Astrocyte of the cerebellum (primary cell): ENCODE results near the gene PRTFDC1.

Experiments used
- DNase-seq: peaks from one replicate; pipeline ENCODE4 v3.0.0-alpha.2; 2011; ENCODE audit warnings: low read depth
- H3K4me3 ChIP-seq: 2 replicates; pipeline ENCODE4 v1.5.1; 2011; ENCODE audit warnings: mild to moderate bottlenecking, low read depth, low read length, moderate library complexity
- in situ Hi-C: cut with HindIII; loops from 2 replicates; pipeline ENCODE4 v1.10.0; 2017; ENCODE audit warnings: low sequenced_read_pairs
- TF ChIP-seq, protein P1 (sequence below): IDR thresholded peaks from 2 replicates; pipeline ENCODE4 v1.5.1; 2012; ENCODE audit warnings: low read length, low read depth, moderate library complexity, mild to moderate bottlenecking; ENCODE audit errors: missing control alignments

Gene PRTFDC1

DNA sequence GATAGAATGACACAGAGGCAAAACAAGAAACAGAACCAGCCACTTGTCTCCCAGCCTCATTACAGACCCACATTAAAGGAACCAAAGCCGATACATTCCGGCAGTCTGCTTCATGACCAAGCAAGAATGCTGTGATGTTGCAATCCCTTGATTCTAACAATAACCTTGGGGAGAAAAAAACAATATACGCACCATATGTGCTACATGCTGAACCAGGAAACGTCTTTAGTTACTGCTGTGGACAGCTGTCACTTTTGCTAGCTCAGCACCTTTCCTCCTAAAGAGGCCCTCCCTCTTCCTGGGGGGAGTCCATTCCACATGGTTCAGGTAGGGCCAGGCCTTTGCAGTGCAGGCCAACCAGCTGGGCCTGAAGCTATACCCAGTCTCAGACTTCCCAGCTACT lies 79.1 kb downstream of the PRTFDC1 start:
- TF ChIP-seq, protein P1, sequence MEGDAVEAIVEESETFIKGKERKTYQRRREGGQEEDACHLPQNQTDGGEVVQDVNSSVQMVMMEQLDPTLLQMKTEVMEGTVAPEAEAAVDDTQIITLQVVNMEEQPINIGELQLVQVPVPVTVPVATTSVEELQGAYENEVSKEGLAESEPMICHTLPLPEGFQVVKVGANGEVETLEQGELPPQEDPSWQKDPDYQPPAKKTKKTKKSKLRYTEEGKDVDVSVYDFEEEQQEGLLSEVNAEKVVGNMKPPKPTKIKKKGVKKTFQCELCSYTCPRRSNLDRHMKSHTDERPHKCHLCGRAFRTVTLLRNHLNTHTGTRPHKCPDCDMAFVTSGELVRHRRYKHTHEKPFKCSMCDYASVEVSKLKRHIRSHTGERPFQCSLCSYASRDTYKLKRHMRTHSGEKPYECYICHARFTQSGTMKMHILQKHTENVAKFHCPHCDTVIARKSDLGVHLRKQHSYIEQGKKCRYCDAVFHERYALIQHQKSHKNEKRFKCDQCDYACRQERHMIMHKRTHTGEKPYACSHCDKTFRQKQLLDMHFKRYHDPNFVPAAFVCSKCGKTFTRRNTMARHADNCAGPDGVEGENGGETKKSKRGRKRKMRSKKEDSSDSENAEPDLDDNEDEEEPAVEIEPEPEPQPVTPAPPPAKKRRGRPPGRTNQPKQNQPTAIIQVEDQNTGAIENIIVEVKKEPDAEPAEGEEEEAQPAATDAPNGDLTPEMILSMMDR, result no peak
- peak; percentile 90 for DNase-seq

DNA sequence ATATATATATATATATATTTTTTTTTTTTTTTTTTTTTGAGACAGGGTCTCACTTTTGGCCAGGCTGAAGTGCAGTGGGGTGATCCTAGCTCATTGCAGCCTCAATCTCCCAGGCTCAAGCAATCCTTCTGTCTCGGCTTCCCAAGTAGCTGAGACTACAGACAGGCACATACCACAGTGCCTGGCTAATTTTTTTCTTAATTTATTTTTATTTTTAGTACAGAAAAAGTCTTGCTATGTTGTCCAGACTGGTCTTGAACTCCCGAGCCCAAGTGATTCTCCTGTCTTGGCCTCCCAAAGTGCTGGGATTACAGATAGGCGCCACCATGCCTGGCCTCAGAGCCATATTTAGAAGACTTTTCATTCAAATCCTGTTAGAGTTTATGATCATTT lies 79.6 kb downstream of the PRTFDC1 start:
- no peak overlapping the region for H3K4me3 ChIP-seq
- TF ChIP-seq, protein P1, result no peak
- in situ Hi-C loops, result no loop called here
- no peak for DNase-seq

More for the DNA sequence above, 79.1 kb downstream of the PRTFDC1 start:
- in situ Hi-C loops, result no loop called here
- H3K4me3 ChIP-seq, result no peak overlapping the region

DNA sequence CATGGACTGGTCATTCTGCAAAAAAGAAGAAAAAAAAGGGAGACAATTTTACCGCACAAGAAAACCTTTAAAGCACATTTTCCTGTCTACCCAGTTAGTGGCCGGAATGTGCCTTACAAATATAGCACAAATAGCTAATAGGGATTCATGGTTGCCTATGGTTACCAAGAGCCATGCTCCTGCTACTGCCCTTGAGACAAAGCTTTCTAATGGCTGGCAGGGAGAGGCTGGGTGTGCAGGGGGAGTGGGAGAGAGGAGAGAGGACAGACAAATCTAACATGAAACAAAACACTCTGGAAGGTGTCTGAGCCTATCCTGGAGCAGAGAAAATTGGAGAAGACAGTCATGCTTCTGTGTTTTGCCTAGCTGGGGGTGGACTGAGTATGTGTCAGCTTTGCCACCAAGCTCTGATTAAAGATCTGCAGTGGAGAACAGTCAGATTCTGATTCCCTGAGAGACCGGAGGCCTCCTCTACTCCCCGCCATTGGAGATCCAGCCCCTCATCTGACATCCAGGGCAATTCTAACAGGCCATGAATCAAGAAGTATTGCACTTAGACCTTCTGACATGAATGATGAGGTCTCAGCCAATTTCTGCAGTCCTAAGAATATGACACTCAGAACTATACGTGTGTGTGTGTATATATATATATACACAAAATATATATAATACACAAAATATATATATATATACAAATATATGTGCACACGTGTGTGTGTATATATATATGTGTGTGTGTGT lies 80.2 kb downstream of the PRTFDC1 start:
- no peak for DNase-seq
- in situ Hi-C loops, result no loop called here
- TF ChIP-seq, protein P1, result no peak
- no peak overlapping the region for H3K4me3 ChIP-seq

DNA sequence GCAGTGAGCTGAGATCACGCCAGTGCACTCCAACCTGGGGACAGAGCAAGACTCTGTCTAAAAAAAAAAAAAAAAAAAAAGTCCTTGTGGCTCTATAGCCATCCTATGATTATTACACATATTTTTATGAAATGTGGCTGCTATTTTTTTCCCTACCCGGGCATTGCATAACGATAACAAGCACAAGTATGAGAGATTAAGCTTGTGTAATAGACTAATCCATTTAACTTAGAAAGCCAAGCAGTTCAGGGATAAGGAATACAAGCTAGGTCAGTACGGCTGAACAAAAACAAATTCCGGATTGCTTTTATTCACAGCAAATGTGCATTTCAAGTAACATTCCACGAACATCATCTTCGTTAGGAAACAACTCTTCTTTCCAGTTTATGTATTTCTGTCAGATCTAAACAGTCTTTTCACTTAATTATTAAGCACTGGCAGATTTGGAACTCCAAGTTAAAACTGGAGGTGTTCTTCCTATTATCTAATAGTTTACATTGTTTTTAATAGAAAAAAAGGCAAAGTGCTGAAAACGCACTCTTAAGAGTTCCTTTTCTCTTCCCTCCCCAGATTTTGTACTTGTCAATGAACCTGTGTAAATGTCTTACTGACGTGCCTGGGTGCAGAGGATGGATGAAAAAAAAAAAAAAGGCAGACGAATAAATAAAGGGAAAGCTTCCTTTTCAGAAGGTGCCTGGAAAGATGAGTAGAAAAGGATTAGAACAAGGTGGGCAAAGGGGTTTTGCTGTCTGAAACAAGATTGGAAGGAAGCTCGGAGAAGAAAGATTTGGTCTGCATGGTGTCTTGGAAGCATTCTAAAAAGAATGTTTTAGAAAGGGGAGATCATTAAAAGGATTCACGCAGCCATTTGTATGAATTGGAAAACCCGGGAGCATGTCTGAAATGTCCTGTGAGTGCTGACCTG lies 81.1 kb downstream of the PRTFDC1 start:
- no peak for DNase-seq
- in situ Hi-C loops, result no loop called here
- no peak overlapping the region for H3K4me3 ChIP-seq
- TF ChIP-seq, protein P1, result no peak

DNA sequence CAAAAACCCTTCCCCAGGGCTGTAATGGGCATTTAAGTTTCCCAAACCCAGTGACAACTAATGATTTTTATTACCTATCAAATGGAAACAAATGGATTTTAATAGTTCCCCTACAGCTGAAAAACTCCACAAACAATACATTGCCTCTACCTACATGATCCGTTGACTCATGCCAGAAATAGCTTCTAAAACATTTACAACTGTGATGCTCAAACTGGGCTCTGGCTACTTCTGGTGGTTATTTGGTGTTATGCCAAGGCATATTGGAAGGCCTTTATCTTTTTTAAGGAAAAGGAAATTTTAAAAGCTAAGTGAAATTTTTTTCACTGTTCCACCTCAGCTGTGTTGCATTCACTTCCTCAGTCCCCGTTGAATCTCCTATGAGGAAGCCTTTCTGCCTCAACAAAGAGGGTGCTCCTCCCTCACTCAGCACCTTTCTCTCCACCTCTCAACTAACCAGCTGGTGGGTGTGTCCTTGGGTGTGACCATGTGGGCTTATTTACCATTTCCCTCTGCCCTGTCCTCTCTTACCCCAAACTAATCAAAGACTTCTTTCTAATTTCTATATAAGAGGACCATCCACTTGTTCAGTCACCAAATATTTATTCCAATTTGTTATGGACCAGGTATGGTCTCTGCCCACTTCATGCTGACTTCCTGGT lies 82.9 kb downstream of the PRTFDC1 start:
- peak; percentile 65 for DNase-seq
- in situ Hi-C loops, result no loop called here
- no peak overlapping the region for H3K4me3 ChIP-seq
- TF ChIP-seq, protein P1, result no peak
